IPS-NIHi11 (cell line): ENCODE measurements around the gene TNC.

ENCODE experiments used
- DNase-seq: peaks from one replicate; pipeline ENCODE4 v3.0.0; 2012; ENCODE audit warnings: mixed read lengths, low spot score

The TNC gene

GRCh38 chr9:115012486-115012885 lies 105.5 kb downstream of the TNC start:
- DNase-seq, result no peak

GRCh38 chr9:115010874-115011273 lies 107.1 kb downstream of the TNC start:
- DNase-seq, result no peak

GRCh38 chr9:115008536-115009270 lies 109.3 kb downstream of the TNC start:
- DNase-seq, result no peak

- DNase-seq, result no peak
These were observed 111.3 kb downstream of the TNC start for GRCh38 chr9:115006660-115007059.

- no peak for DNase-seq
These were observed 112.6 kb downstream of the TNC start for GRCh38 chr9:115005322-115005721.

GRCh38 chr9:115004545-115004944 lies 113.4 kb downstream of the TNC start:
- no peak for DNase-seq

- DNase-seq, result no peak
These were observed 115.4 kb downstream of the TNC start for GRCh38 chr9:115002371-115003120.

- no peak for DNase-seq
These were observed 117.7 kb downstream of the TNC start for GRCh38 chr9:115000217-115000639.

GRCh38 chr9:114998326-114998725 lies 119.6 kb downstream of the TNC start:
- no peak for DNase-seq

- no peak for DNase-seq
These were observed 122.2 kb downstream of the TNC start for GRCh38 chr9:114995681-114996221.

- DNase-seq, result no peak
These were observed 123.2 kb downstream of the TNC start for GRCh38 chr9:114994768-114995167.

GRCh38 chr9:114991861-114992260 lies 126.1 kb downstream of the TNC start:
- no peak for DNase-seq

GRCh38 chr9:114990901-114991300 lies 127.1 kb downstream of the TNC start:
- DNase-seq, result no peak

GRCh38 chr9:114989600-114990410 lies 128.2 kb downstream of the TNC start:
- DNase-seq, result no peak

GRCh38 chr9:114988962-114989599 lies 128.9 kb downstream of the TNC start:
- no peak for DNase-seq

- DNase-seq, result no peak
These were observed 130.8 kb downstream of the TNC start for GRCh38 chr9:114987116-114987515.

- DNase-seq, result no peak
These were observed 131.9 kb downstream of the TNC start for GRCh38 chr9:114985959-114986501.

GRCh38 chr9:114981063-114981462 lies 136.9 kb downstream of the TNC start:
- no peak for DNase-seq

GRCh38 chr9:114973216-114973615 lies 144.7 kb downstream of the TNC start:
- DNase-seq, result no peak

GRCh38 chr9:114972510-114973136 lies 145.3 kb downstream of the TNC start:
- DNase-seq, result no peak
